GM18517 (cell line): ENCODE measurements around the gene DBNDD2.
A peak's percentile ranks its signal among the peaks of the same experiment; 100 is the strongest.

Source experiments
- ATAC-seq: cut with Tn5 transposase; IDR thresholded peaks from one replicate; pipeline ENCODE4 v1.9.1; 2021; ENCODE audit warnings: mild to moderate bottlenecking, moderate library complexity; ENCODE audit not compliant: unreplicated experiment

Gene DBNDD2

GRCh38 chr20:45415822-45416637 is 7.9 kb downstream of the DBNDD2 start, which contains the start of gene PIGT:
TSS of gene PIGT (plus strand) at chr20:45416141. CDS start at chr20:45416157, 16 bp downstream.
- ATAC-seq = no peak

GRCh38 chr20:45416917-45417316 is 8.8 kb downstream of the DBNDD2 start:
- no peak for ATAC-seq

- ATAC-seq = peak; percentile 69
These were observed 11.4 kb downstream of the DBNDD2 start for GRCh38 chr20:45419188-45420091.

- no peak for ATAC-seq
These were observed 12.0 kb downstream of the DBNDD2 start for GRCh38 chr20:45420125-45420524.

- ATAC-seq = no peak
These were observed 15.6 kb downstream of the DBNDD2 start for GRCh38 chr20:45423700-45424099.

- ATAC-seq = no peak
These were observed 17.5 kb downstream of the DBNDD2 start for GRCh38 chr20:45425561-45425960.

DNA sequence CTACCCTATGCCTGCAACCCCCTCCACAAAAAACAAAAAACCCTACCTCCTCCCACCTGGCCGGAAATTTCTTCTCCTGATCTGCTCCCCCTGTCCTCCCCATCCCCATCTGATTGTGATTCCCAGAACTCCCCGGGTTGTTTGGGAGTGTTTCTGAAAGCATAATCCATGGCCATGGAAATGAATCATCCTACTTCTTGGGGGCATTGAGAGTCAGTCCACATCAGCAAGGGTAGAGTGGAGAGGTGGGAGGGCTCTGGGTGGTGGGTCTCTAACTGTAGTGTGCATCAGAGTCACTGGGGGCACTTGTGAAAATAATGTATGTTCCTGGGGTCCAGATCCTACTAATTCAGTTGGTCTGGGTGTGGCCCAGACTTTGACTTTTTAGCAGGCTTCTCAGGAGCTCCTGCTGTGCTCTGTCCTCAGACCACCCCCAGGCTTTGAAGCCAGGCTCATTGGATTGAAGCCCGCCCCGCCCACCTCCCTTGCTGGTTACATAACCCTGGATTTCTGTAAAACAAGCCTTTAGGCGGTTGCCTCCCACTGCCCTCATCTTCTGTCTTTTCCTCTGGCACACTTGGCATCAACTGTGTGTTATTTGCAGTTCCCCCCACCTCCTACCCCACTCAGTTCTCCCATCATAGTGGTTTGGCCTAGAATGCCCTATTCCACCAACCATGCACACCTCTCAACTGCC is 18.4 kb downstream of the DBNDD2 start:
- no peak for ATAC-seq

DNA sequence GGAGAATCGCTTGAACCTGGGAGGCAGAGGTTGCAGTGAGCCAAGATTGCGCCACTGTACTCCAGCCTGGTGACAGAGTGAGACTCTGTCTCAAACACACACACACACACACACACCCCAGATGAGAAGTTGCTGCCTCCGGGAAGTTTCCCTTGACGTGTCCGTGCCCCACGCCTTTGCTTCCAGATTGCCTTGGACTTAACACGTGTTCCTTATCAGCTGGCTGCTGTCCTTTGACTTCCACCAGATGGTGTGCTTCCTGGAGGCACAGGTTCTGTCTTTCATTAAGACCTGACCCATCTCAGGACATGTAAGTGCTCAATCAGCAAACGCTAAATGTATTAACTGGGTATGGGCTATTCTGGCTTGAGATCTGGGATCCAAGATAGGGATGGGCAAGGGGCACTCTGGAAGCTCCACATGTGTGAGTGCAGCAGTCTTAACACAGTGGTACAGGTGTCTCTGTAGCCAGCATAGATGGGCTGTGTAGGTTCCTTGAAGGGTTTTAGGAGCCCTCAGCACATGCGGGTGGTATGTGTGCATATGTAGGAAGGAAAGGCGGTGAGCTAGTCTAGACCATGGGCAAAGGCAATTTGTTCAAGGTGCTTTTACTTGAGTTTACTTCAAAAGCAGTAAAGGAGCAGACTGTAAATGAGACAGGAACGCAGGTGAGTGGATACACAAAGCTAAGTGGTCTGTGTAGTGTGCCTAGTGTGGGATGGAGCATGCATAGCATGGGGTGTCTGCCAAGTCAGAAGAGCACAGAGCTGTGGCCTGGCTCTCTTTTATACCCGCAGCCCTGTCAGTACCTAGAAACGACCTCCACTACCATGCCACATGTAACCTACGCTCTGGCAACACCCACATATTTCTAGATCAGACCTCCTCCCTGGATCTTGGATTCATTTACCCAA is 19.4 kb downstream of the DBNDD2 start:
- no peak for ATAC-seq

- no peak for ATAC-seq
These were observed 21.5 kb downstream of the DBNDD2 start for GRCh38 chr20:45429618-45430017.

DNA sequence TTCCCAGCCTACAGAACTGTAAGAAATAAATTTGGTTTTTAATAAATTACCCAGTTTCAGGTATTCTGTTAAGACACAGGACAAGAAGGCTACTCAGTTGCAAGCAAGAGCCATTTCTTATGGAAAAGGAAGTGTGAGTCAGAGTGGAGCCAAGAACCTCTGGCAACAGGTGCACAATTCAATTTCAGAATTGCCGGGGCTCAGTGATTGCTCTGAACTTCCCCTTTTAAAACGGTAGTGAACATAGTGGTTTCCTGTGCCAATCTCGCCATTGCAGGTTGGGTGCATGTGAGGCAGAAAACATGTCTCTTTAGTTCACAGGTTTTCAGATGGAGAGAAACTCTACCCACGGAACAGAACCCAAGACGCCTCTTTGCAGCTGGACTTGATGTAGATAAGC is 24.2 kb downstream of the DBNDD2 start:
- ATAC-seq = peak; percentile 55

- ATAC-seq = no peak
These were observed 25.2 kb downstream of the DBNDD2 start for GRCh38 chr20:45433316-45433715.

DNA sequence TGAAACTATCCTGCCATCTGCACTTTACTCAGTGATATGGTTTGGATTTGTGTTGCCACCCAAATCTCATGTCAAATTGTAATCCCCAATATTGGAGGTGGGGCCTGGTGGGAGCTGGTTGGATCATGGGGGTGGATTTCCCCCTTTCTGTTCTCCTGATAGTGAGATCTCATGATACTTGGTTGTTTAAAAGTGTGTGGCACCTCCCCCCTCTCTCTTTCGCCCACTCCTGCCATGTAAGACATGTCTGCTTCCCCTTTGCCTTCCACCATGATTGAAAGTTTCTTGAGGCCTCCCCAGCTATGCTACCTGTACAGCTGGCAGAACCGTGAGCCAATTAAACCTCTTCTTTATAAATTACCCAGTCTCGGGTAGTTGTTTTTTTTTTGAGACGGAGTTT is 25.9 kb downstream of the DBNDD2 start:
- ATAC-seq = no peak

DNA sequence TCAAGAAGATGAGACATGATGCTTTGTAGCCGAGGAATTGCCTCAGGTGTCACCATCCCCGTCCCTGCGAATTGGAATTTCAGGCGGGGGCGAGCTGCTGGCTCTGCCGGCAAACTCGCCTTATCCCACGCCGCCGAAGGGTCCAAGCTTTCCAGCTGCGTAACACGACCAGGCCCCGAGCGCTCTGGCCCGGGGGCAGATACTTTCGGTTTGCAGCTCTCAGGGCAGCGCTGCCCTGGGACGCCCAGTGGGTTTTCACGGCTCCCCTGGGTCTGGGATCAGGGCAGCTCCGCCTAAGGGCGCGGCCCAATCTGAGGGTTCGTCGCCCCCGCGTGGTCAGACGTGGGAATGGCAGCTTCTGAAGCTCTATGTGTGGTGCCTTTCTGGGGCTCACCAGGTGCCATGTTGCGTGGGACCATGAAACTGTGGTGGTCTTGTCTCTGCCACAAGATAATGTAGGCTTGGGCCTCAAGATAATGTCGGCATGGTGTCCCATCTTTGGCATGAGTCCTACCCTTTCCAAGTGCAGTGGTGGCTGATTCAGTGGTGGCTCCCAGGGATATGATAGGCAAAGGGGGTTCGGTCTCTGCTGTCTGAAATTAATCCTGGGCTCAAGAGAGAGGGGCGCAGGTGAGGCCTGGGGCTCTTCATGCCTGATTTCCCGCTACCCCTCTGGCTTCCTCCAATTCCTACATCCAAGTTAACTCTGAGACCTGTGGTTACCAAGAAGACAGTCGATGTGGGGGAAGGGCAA is 28.8 kb downstream of the DBNDD2 start:
- peak; percentile 83 for ATAC-seq

GRCh38 chr20:45440424-45440823 is 32.3 kb downstream of the DBNDD2 start:
- no peak for ATAC-seq

DNA sequence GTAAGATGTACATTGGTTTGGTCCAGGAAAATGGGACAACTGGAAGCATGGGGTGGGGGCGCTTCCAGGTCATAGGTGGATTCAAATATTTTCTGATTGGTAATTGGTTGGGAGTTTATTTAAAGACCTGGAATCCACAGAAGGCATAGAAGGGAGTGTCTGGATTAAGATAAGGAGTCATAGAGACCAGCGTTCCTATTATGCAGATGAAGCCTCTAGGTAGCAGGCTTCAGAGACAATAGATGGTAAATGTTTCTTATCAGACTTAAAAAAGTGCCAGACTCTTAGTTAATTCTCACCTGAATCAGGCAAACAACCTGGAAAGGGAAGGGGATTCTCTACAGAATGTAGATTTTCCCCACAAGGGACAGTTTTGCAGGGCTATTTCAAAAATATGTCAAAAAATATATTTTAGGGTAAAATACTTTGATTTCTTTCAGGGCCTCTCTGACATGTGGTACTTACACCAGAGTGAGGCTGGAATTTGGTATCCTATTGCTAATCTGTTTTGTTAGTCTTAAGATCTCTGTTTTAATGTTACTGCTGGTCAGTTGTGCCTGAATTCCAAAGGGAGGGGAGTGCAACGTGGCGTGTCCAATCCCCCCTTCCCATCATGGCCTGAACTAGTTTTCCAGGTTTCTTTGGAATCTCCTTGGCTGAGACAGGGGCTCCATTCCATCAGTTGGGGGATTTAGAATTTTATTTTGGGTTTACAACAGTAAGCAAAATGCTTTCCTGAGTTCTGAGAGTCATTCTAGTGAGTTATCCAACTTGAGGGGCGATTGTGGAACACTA is 33.0 kb downstream of the DBNDD2 start:
- no peak for ATAC-seq

GRCh38 chr20:45441746-45442145 is 33.7 kb downstream of the DBNDD2 start:
- no peak for ATAC-seq

DNA sequence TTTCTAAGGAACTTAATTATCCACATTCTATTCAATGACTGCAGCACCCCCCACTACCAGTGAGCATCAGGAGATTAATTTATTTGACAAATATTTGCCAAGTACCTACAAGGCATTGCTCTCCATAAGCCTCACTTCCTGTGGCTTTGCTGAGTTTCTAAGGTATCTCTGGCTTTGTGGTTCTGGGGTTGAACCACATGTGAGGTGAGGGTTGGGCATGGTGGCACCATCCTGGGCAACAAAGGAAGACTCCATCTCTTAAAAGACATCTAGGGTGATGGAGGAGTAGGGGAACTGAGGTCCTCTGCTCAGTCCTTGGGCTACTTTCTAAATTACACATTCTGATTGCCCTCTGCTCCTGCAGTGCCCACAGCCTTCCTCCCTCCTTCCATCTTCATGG is 36.0 kb downstream of the DBNDD2 start:
- ATAC-seq = no peak

GRCh38 chr20:45445805-45446562 is 37.9 kb downstream of the DBNDD2 start:
- no peak for ATAC-seq
